NCI-H2196 (cell line): Measurements from ENCODE around the gene ELAPOR1.

Experiments
- DNase-seq: peaks from one replicate; lab custom pipeline; 2025; ENCODE audit not compliant: unreplicated experiment; lab: John Stamatoyannopoulos, UW

The ELAPOR1 gene

DNA sequence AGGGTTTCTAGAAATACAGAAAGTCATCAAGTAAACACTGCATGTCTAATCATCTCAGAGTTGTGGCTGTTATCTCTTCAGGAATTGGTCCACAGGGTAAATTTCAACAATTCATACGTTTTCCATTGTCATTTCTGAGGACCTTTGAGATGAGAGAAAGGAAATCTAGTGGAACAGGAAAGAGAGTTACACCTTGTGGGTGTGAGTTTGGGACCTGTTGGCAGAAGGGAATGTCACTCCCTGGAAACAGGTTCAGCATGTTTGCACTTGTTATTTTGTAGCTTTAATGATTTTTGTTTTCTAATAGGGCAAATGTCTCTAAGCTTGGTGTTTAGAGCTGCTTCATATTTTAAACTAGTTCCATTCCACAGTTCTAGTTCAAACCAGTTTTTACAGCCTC lies 17.8 kb upstream of the ELAPOR1 start:
- no peak for DNase-seq

DNA sequence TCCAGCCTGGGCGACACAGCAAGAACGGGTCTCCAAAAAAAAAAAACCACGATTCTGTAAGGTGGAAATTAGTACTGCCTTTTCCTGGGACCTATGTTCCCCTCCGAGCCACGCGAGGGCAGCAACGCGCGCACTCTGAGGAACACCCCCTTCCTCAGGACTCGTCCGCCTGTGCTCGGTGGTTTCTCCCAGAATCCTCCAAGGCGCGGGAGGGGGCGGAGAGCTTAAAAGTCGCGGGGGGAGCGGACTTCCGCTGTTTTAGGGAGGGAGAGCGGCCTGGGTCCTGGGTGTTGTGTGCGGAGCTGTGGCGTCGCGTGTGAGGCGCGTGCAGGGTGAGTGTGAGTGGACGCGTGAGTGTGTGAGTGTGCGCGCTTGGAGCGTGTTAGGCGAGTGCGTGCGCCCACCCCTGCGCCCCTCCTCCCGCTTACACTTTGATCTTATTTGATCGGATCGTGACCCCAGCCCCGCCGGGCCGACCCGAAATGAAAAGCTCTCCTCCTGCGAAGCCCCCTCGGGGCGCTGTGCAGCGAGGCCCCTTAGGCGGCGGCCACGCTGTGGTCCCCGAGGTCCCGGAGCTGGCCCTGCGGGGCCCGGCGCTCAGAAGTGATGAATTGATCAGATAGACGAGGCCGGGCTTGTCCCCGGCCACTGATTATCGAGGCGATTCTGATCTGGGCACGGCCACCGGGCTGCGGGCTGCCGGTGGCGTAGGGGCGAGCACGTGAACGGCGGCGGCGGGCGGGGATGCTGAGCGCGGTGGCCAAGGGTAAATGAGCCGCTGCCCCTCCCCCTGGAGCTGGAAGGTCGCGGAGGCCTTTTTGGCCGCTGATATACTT lies 13.8 kb upstream of the ELAPOR1 start:
- peak; percentile 97 for DNase-seq

DNA sequence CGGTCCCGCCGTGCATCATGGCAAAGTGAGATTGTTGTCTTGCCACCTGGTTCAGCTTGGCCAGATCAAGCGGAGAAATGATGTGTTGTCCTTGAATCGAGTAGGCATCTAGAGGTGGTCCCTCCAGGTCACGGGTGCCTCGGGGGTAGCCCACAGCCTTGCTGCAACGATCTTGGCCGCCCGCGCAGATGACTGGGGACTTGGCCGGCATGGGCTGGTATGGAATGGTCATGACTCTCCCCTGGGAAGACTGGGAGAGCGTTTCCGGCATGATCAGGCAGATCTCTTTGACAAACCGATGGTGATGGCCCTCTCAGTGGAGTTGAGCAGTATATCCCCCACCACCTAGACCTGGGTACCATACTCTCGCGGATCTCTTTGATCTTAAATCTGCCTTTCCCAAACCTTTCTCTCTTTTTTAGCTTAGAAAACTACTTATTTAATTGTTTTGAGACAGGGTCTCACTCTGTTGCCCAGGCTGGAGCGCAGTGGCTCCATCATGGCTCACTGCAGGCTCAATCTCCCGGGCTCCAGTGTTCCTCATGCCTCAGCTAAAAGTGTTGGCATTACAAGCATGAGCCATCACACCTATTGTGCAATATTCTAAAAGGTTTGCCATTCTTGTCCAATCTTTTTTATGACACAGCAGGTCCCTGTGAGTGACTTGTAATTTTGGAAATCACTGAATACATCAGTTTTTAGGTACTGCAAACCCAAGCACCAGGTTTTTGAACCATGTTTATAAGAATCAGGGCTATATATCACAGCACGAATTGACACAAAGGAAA lies 9.4 kb upstream of the ELAPOR1 start:
- no peak for DNase-seq

DNA sequence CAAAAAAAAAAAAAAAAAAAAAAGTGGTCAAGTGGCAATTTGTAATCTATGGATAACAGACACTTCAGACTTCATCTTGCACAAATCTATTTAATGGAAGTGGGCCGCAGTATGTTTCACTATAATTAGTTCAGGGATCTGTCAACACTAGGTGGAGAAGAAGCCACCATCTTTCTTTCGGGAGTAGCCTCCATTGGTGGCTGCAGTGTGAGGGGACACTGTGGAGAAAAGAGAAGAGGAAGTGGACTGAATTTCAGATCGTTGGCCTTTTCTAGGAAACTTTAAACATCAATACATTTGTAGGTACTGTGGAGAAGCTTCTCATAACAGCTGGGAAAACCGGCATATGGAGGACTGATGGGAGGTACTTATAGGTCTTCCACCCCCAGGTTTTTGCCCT lies 8.0 kb upstream of the ELAPOR1 start:
- DNase-seq, result no peak

DNA sequence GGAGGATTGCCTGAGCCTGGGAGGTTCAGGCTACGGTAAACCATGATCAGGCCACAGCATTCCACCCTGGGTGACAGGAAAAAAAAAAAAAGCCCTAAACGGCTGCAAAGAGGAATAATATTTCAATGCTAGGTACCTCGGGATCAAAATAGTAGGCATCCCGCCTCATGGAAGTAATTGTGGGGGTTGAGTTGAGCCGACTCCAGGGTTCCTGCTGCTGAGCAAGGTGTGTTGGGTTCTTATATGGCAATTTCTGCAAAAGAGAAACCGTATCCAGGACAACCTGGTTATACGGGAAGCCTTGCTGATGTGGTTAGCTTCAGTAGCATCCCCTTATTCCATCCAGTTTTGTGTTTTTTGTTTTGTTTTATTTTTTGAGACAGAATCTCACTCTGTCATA lies 6.1 kb upstream of the ELAPOR1 start:
- no peak for DNase-seq

DNA sequence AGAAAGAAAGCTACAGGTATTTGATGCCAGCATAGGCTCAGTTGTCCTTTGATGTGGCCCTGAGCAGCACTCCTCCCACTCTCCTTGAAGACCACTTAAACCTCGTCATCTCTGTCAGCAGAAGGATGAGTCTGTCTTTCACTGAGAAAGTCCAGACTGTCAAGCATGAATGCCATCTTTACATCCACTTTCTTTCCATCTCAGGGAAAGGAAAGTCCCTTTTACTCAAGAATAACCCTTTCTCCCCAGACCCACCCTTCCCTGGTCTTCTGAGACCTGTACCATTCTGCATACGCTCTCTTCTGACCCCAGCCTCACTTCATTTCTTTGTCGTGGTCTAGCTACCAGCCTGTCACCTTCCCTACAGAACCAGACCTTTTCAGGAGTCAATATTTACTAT lies 4.0 kb upstream of the ELAPOR1 start:
- DNase-seq, result no peak

DNA sequence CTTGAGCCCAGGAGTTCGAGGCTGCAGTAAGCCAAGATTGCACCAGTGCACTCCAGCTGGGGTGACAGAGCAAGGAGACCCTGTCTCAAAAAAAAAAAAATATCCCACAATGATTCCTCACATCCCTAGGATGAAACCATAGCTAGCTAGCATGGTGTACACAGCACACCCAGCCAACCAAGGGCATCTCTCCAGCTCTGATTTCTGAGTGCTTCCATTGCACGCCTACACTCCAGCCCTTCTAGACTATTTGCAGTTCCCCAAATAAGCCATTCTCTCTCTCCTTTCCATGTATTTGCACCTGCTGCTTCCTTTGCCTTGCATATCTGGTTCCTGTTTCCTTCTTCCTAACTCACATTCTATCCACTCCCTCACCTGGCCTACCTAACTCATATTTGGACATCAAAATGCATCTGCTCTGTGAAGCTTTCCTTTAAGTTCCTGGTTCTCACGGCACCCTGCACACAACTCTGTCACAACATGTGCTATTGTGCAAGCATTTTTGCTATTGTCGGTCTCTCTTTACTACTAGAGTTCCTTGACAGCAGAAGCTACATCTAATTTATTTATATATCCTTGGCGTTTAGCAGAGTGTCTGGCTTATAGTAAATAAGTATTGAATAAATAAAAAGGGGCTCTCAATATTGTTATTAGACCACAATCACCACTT lies 2.4 kb upstream of the ELAPOR1 start:
- DNase-seq, result no peak

DNA sequence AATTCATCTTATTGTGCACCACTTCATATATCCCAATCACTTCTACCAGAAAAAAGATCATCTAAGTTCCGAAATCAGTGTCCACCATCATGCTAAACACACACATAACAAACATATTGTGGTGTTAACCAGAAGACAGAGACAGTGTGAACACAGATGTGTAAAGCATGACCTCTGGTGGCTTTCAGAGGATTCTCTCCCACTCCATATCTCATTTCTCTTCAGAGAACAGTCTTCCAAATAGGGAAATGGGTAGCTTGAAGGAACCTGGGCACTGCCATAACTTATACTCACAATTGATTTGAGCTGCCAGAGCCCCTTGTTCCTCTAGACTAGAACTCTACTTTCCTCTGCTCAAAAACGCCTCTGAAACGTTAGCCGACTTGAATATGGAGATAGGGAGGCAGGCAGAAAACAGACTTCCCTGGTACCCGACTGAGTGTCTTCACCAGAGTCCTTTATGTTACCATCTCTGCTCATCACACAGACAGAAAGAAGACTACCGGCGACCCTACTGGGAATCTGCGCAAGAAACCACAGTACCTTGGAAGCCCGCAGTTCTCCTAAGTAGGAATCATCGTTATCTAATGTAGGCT lies 1.8 kb upstream of the ELAPOR1 start:
- DNase-seq, result peak; percentile 17

DNA sequence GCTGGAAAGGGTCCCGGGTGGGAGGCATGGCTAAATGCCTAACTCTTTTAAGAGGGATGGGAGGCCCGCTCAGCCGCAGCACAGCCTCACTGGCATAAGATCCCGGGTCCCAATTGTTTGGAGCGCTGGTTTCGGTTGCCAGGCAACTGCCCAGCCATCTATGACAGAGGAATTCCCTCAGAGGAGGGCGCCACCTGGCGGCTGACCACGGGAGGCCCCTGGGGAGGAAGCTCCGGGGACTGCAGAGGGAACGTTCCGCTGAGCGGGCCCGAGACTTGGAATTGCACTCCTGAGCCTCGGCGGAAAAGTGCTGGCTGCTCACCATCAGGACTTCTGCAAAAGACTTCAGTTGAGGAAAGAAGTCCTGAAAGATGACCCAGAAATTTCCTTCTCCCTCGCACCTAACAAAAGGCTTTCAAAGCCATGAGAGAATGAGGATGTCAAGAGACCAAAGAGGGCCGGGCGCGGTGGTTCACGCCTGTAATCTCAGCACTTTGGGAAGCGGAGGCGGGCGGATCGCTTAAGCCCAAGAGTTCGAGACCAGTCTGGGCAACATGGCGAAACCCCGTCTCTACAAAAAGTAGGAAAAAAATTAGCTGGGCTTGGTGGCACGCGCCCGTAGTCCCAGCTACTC lies 1.1 kb upstream of the ELAPOR1 start:
- peak; percentile 98 for DNase-seq

DNA sequence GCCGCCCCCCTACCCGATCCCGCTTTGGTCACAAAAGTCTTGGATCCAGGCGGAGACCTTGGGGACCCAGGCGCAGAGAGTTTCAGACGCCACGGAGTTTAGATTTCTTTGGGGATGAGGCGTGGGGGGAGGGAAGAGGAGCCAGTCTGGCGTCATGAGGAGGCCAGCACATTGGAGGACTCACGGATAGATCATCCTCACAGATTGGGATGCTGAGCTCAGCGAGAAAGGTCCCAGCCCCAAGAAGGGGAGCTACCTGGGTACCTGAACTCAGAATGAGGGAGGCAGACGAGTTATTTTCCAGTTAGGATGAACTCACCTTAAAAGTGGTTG lies 393 bp downstream of the ELAPOR1 start:
- peak; percentile 16 for DNase-seq

DNA sequence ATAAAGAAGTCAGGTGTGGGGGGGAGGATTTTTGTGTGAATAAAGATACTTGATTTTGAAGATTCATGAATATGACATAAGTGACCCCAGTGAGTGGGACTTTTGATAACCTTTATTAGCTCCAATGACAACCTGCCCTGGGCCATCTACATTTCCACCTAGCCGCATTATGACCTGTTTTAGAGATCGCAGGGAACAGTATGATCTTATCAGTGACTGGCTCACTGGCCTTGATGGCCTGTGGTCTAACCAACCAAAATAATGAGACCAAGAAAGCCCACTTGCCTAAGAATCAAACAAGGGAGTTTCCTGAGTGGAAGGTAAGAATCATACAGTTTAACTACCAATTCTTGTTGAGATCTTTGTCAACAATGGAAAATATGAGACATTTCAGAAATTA lies 1.8 kb downstream of the ELAPOR1 start:
- DNase-seq, result no peak

DNA sequence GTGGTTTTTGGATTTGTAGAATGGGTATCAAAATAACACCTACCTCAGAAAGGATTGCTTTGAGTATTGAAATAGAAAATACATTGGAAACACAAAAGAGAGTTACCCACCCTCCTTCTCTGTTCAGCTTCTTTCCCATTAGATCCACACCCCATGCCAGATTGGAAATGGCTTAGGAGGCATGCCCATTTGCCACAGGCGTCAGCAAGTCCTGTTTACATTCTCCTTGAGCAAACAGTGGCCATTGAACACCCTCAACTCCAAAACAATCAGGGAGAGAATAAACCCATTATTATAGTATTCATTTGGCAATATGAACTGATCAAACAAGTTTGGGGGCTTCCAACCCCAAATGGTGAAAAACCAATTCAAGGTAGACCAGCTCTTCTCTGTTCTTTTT lies 2.4 kb downstream of the ELAPOR1 start:
- DNase-seq, result peak; percentile 62

DNA sequence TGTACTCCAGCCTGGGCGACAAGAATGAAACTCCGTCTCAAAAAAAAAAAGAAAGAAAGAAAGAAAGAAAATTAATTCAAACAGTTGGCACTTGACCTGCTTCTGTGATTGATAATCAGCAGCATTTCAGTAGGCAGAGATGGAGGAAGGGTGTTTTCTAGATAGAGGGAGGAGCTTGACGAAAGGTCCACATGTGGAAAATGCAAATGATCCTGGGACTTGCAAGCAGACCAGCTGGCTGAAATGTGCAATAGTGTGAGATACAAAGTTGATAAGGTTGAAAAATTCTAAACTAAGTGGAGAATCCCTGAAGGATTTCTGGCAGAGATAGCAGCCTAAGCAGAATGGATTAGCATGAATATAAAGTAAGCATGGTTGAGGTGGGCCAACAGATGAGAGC lies 4.2 kb downstream of the ELAPOR1 start:
- DNase-seq, result no peak

DNA sequence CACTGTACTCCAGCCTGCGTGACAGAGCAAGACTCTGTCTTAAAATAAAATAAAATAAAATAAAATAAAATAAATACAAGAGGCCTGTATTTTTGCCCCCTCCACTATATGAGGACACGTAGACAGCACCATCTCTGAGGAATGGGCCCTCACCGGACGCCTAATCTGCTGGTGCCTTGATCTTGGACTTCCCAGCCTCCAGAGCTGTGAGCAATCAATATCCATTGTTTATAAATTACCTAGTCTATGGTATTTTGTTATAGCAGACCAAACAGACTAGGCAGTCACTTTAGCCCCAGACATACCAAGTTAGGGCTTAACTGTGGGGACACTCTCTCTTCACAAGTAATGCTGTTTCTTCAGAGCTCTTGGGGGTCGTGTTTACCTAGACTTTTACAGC lies 6.4 kb downstream of the ELAPOR1 start:
- no peak for DNase-seq

DNA sequence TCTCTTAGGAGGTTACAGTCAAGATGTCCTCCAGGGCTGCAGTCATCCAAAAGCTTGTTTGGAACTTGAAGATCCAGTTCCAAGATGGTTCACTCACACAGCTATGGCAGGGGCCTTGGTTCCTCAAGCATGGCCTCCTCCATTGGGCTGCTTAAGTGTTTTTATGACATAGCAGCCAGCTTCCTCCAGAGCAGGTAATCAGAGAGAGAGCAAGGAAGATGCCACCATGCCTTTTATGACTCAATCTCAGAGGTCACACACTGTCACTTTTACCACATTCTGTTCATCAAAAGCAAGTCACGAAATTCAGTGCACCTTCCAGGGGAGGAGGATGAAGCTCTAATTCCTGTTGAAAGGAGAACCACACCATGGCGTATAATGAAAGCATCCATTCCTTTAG lies 17.1 kb downstream of the ELAPOR1 start:
- DNase-seq, result no peak

DNA sequence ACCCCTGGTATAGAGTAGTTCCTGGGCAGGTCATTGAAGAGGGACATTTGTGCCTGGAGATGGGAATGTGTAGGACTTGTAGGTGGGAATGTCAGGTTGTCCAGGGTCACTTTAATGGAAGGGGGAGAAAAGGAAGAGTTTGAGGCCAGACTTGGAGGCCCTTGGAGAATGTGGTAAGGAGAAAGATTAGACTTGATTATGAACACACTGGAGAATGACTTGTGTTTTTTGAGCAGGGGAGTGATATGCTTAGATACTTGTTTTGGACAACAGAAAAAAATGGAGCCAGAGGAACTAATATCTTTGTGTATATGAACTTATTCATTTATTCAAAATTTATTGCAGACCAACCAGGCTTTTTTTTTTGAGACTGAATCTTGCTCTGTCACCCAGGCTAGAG lies 17.9 kb downstream of the ELAPOR1 start:
- DNase-seq, result no peak

DNA sequence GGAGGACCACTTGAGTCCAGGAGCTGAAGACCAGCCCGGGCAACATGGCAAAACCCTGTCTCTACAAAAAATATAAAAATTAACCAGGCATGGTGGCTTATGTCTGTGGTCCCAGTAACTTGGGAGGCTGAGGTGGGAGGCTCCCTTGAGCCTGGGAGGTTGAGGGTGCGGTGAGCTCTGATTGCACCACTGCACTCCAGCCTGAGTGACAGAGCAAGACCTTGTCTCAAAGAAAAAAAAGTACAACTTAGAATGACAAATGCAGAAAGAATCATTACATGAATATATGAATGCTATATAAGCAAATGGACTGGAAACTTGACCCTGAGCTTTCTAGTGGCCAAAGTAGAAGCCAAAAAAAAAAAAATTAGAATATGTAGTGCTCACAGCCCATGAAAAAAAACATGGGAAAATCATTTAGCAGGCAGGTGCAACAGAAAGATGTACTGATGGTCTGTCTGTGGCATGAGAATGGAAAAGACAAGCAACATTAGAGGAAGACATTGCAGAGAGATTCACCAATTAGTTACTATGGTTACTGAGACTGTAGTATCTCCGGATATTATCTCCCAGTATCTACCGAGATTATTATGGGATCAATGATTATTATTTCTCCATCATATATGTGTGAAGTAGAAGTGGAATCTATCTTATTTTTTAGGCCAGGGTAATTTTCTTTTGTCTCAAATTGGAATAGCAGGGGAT lies 19.2 kb downstream of the ELAPOR1 start:
- DNase-seq, result no peak

DNA sequence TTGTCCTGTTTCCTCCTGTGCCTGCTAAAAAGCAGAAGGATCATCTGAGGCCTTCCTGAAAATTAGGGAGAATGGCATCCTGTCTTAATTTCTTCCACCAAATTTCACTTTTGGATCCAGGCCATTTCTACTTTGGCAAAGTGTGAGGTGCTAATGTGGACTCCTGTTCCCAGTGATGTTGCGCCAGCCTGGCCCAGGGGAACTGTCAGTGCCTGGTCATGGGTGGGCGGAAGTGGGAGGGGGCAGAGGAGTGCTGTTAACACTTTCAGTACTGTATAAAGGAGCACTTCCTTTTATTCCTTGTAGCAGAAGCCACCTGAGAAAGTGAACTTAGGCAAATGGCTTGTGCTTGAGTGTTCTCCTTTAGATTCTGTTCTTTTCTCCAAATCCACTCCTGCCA lies 19.9 kb downstream of the ELAPOR1 start:
- DNase-seq, result peak; percentile 18

DNA sequence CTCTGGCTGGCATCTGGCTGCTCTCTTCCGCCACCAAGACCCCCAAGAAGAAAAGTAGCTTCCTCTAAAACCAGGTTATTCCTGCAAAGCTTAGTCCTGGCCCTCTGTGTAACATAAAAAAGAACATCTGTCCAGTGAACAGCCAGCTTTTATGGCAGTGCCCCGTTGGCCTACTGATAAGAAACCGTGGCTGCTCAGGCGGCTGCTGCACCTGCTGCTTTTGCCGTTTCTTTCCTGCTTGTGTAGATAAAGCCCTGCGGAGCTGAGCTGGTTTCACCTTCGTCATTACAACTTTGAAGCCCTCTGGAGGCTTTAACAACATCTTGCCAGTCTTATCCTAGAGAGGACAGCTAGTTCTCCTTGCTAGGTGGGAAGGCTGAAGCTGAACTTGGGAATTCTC lies 20.5 kb downstream of the ELAPOR1 start:
- DNase-seq, result peak; percentile 43

DNA sequence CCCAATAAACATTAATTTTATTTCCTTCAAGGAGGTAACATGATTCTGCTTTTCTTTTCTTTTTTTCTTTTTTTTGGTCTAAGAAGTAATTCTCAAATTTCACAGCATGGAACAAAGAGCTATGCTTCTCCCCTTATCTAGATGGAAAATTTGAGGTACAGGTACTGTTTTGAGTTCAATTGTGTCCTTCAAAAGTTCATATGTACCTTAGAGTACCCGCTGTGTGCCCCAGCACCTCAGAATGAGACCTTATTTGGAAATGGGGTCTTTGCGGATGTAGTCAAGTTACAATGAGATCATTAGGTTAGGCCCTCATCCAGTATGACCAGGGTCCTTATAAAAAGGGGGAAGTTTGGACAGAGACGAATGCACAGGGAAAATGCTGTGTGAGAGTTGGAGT lies 22.0 kb downstream of the ELAPOR1 start:
- no peak for DNase-seq

DNA sequence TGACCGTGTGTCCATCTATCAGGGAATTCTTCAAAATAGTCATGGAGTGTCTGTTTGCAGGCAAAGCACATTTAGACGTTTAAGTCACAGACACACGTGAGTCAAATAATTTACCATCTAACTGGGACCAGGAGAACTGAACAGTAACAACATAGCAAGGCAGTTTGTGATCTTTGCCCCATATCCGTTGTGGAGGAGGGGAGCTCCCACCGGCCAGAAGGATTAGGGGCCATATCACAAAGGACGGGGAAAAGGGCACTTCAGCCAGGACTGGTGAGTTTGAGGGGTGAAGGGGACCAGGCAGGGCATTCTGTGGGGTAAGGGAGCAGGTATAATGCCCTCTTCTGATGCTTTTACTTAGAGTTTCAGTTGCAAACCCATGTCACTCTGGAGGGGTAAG lies 22.9 kb downstream of the ELAPOR1 start:
- DNase-seq, result no peak
